DND-41 (cell line): Measurements from ENCODE around the gene MPL.

ENCODE experiments used
- CTCF ChIP-seq: IDR thresholded peaks from 2 replicates; pipeline ENCODE4 v1.5.1; 2012; ENCODE audit warnings: borderline replicate concordance, low read length, moderate library complexity, mild to moderate bottlenecking; ENCODE audit not compliant: poor library complexity, severe bottlenecking; ENCODE audit errors: extremely low read depth
- EZH2 ChIP-seq: IDR thresholded peaks from 3 replicates; pipeline ENCODE4 v1.6.1; 2012; ENCODE audit warnings: borderline replicate concordance, low read depth, mild to moderate bottlenecking, moderate library complexity, low read length, inconsistent platforms; ENCODE audit not compliant: severe bottlenecking

- peak; percentile 56 for TF ChIP-seq CTCF
- no peak for TF ChIP-seq EZH2
Measured at GRCh38 chr1:43367904-43368645, 30.5 kb downstream of the MPL start, which contains the start of gene ELOVL1.
